Activated CD4-positive, alpha-beta T cell treated with anti-CD3 and anti-CD28 coated beads, Interleukin-2, amount 50 U/mL, for 48 hours (primary cell): Measurements from ENCODE around the gene RBM20.
"Not testable (repeated sequence)": the region's sequence is repeated elsewhere in the genome, so short reads cannot be mapped to it uniquely, and the experiment has no call there.

Experiments used
- DNase-seq, 2 experiments: peaks; one replicate each; pipeline ENCODE4 v3.0.0-alpha.2; 2020

RBM20 gene

DNA sequence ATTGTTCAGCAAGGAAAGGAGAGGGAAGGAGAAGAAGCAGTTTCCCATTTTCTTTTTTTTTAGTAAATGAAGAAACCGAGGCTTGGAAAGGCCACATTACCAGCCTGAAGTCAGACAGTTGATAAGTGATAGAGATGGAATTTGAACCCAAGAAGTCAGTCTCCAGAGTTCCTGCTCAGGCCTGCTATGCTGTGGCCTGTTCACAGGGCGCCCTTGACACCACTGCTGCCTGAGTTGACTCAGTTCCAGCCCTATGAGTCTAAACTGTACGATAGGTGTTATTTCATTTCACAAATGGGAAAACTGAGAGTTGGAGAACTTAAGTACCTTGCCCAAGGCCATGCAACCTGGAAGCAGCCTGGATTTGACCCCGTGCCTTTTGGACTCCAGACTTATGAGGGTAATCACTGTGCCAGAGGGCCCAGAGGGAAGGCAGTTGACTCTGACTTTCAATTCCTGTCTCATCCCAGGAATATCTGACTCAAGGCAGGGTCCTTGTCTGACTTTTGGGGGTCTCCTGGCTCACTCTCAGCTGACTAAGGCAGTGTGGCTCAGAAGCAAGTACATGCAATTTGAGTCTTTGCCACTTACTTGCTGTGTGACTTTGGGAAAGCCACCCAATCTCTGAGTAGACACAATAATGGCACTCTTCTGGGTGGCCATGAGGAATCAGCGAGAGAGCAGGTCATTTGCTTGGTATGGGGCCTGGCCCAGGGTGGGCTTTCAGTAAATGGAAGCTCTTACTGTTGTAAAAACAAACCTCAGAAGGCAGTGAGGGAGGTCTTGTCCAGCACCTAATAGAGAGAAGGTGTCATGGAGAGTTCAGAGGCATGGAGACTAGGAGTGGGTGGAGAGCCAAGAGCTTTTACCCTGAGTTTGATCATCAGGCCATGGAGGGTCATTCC is 17.9 kb upstream of the RBM20 start:
- DNase-seq, result no peak

DNA sequence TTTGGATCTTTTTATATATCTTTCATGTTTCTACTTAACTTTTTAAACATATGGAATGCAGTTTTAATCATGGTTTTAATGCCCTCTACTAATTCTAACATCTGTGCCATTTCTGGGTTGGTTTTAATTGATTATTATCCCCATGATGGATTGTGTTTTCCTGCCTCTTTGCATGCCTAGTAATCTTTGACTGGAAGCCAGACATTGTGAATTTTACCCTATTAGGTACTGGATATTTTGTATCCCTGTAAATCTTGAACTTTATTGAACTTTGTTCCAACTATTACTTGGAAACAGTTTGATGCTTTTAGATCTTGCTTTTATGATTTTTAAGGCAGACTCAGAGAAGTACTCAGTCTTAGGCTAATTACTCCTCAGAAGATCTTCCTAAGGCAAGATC is 16.0 kb upstream of the RBM20 start:
- DNase-seq, result no peak

DNA sequence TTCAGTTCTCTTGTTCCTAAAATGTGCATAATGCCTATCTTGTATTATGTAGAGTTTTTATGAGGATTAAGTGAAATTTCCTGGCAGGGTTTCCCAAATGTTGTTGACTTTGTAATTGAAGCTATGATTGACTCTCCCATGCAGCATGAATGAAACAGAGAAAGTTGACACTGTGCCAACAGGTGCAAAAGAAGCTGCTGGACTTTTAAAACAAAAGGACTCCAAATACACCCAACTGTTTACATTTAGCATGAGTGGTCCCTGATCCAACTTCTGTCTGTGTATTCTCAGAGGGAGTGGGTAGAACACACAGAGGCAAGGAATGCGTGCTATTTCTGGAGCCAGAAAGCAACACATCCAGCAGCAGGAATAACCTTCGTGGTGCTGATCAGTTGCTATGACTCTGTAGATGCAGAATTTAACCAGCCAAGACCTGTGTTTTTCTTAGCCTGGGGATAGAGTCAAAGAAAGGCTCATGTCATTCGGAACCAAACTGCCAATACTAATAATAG is 14.4 kb upstream of the RBM20 start:
- DNase-seq, result no peak

DNA sequence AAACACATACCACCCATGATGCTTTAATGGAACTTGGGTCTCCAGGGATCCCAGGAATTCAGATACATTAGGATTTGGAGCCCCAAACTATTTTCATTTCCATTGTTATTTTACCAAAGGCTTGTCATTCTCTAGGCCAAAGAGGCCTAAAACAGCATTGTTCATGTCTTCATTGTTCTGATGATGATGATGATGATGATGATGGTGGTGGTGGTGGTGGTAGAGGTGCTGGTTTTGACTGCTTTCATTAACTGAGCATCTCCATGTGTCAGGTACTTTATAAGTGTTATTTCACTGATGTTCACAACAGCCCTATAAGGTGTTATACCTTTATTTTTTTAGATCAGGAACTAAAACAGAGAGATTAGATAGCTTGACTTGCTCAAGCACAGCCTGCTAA is 12.2 kb upstream of the RBM20 start:
- DNase-seq, result no peak

- DNase-seq, result no peak
Measured at GRCh38 chr10:110632591-110633215, 11.4 kb upstream of the RBM20 start.

DNA sequence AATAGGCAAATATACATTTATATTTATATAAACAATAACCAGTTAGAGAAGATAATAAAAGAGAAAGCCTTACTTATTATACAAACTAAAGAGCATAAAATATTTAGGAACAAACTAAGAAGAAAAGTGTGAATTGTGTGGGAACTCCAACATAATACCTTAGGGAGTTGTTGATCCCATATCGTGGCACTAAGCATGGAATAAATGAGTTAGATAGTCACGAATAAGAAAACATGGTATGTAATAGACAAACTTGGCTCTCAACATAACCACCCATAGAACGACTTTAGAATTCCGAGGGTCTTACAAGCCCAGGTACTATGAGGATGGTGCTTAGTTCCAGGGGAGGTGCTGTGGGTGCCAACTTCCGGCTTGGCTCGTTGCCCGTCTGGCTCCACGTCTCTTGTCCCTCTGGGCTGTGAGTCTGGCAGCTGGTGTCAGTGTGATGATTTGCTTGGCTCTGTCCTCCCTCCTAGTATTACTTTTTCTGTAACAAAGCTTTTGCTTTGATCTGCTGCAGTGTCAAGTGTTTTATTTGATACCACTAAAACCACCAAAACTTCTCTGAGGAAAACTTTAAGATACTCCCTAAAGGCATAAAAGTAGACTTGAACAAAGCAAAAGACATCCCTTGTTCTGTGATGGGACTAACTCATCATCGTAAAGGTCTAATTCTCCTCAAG is 9.5 kb upstream of the RBM20 start:
- DNase-seq, result no peak

GRCh38 chr10:110636572-110636931 is 7.6 kb upstream of the RBM20 start:
- DNase-seq, result no peak

- no peak for DNase-seq
Measured at GRCh38 chr10:110636932-110637557, 7.1 kb upstream of the RBM20 start.

DNA sequence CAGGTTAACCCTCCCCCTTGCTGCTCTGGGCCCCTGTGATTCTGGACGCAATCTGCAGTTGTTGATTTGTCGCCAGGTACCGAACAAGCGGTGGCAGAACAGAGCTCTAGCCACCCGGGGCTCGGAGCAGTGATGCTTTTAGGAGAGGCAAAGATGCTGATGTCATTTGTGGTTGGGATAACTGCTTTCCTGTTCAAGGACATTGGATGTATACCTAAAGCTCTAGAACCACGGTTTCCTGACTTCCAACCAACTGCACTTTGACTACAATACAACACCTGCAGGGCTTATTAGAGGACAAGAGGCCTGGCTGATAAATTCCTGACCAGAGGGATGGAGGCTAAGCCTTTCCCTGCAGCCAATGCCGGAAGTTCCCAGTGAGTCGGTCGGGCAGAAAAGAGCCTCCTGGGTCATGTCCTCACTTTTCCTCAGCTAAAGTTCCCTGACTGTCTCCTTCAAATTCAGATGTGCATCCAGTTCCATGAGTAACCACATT is 6.5 kb upstream of the RBM20 start:
- DNase-seq, result no peak

GRCh38 chr10:110638319-110638718 is 5.8 kb upstream of the RBM20 start:
- DNase-seq, result no peak

DNA sequence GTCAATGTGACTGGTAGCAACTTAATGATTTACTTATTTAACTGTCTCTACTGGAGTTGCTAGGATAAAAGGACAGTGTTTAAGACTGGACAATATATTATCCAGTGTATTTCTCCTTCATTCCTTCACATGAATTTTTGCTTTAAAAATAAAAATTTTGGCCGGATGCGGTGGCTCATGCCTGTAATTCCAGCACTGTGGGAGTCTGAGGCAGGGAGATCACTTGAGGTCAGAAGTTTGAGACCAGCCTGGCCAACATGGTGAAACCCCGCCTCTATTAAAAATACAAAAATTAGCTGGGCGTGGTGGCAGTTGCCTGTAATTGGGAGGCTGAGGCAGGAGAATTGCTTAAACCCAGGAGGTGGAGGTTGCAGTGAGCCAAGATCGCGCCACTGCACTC is 5.1 kb upstream of the RBM20 start:
- not testable (repeated sequence) for DNase-seq

- not testable (repeated sequence) for DNase-seq
Measured at GRCh38 chr10:110639858-110640257, 4.3 kb upstream of the RBM20 start.

- DNase-seq, result peak; percentile 44 to 59
Measured at GRCh38 chr10:110641256-110641655, 2.9 kb upstream of the RBM20 start.

DNA sequence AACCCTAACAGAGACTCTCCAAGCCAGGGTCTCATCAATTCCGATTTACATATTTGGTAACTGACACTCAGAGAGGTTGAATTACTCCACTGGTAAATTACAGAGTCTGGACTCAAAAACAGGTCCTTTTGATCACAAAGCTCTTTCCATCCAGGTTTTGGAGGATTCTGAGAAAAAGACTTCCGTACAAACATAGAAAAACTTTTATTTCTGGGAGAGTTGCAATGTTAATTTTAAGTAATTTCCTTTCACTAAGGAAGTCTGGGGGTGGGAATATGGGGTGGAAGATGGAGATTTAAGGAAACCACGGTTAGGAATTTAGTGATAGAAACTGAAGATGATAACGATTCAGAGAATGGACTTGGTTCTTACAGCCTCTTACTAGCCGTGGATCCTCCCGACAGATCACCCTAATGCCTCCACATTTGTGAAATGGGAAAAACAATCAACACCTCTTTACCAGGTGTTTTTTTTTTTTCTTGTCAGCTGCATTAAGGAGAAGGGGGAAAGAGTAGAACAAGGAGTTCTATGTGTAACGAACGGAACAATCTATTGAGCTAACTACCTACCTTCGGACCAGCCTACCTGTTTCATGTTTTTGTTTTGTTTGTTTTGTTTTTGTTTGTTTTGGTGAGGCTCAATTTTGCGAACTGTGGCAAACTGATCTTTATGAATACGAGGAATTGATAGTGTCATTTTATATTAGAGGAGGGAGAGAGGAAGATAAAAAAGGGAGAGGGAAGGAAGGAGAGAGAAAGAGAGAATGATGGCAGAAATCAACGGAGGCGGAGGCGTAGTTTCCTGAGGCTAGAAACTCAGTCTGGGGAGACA is 1.7 kb upstream of the RBM20 start:
- no peak for DNase-seq

DNA sequence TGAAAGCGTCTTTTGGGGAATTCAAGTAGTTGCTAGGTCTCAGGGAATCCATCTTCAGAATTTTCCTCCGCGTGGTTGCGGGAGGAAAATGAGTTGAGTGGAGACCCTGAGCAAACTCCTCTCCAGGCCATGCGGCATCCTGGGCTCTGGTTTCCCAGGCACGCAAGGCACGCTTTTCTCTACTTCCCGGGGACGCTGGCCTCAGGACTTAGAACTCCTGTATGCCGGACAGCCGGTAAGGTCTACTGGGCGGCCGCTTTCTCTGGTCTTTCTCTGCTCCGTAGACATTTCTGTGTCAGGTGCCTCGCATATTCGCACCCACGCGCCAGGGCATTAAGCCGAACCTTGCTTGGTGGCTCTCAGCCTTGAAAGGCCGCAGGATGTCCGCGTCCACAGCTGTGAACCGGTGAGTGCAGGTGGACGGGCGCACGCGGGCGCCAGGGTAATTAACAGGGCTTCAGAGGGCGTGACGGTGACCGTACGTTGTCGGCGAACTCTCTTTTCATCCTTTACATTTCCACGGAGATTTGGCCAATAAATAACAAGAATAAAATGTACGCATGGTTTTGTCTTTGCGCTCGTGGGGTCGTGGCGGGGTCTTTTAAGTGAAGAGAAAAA is 992 bp upstream of the RBM20 start:
- peak; percentile 8 to 20 for DNase-seq

GRCh38 chr10:110644598-110645462 is 694 bp downstream of the RBM20 start:
- DNase-seq, result no peak

GRCh38 chr10:110646417-110647135 is 2.4 kb downstream of the RBM20 start:
- DNase-seq, result no peak

DNA sequence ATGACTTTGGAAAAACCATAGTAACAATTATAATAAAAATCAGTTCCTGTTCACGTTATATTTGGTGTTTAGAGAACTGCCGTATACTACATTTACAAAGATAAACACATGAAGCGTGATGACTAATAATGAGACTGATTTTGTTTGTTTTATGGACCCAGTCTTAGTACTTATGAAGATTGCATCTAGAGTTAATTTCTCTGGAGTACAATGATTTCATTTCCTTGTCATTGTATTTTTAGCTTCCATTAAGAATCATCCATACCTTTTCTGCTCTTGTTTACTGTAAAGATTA is 2.9 kb downstream of the RBM20 start:
- no peak for DNase-seq

- no peak for DNase-seq
Measured at GRCh38 chr10:110648692-110649346, 4.7 kb downstream of the RBM20 start.
